NOMO-1 (cell line): Measurements from ENCODE around the gene CLTB.

ENCODE experiments used
- DNase-seq, 2 experiments: peaks; one replicate each; lab custom pipeline; 2025; ENCODE audit not compliant: unreplicated experiment in 2 of 2; lab: John Stamatoyannopoulos, UW

The CLTB gene

DNA sequence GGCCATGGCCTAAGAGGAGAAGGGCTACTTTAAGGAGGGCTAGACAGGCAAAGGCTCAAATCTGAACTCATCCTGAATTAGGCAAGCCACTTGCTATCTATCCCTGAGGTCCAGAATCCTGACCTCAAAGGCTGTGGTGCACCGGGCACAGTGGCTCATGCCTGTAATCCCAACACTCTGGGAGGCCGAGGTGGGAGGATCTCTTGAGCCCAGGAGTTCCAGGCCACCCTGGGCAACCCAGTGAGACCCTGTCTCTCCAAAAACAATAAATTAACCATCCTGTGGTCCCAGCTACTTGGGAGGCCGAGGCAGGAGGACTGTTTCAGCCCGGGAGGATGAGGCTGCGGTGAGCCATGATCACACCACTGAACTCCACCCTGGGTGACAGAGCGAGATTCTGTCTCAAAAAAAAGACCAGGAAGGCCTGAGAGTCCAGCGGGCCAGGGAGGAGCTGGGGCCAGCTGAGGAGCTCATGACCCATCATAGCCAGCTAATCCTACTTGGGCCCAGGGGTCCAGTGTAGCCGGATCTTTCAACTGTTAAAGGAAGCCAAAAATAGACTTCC, 31.9 kb downstream of the CLTB start:
- no peak for DNase-seq

DNA sequence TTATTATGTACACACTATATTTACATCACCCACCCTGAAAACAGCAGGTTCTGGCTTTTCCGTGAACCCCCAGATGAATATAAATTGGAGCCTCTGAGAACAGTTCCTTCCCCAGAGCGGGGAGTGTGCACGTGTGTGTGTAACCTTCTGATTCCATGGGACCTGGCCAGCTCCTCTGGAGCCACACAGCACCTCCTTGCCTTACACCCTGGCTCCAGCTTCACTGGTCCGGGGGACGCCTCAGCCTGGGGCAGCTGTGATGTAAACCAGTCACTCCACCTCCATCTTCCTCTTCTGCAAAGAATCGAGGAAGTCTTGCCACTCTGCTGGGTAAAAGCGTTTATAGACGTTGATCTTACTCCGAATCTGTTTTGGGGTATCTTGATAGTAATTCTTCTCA, 32.4 kb downstream of the CLTB start:
- no peak for DNase-seq

DNA sequence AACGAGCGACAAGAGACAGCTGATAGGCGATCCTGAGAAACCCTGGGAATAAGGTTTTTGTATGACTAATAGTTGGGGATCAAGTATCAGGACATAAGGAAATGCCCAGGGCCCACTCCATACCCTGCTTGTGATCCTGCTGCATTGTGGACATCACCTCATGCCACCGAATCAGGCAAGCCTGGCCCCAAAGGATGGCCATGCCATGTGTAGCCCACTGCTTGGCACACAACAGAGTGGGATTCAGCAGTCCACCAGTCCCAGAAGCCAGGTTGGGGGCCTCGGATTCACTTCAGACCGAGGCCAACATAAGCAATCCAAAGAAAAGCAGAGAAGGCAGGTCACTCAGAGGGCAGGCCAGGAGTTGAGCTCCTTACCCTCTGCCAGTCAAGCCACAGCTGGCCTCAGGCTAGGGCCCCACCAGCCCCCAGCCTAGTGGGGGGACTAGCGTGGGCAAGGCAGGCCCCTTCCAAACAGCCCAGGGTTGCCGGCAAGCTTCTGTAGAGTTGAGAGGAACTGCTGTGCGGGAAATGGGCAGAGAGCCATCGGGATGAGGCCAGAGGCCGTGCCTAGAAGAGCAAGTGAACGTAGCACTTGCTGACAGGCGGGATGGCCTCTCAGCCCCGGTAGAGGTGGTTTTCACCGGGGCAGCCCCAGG, 33.0 kb downstream of the CLTB start:
- no peak for DNase-seq

DNA sequence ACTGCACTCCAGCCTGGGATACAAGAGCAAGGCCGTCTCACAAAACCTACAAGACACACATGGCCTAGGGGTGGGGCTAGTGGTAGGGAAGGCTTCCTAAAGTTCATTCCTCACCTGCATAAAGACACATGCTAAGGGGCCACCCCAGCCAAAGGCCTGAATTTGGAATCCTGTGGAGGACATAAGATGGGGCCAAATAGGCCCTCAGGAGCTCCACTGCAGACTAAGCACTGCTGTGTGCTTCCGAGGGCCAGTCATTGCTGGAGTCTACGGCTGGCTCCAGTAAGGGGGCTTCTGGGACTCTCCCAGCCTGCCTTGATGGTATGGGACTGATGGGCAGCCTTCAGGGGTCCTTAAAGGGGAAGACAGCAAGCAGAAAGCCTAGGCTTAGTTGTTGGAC, 33.6 kb downstream of the CLTB start:
- no peak for DNase-seq

DNA sequence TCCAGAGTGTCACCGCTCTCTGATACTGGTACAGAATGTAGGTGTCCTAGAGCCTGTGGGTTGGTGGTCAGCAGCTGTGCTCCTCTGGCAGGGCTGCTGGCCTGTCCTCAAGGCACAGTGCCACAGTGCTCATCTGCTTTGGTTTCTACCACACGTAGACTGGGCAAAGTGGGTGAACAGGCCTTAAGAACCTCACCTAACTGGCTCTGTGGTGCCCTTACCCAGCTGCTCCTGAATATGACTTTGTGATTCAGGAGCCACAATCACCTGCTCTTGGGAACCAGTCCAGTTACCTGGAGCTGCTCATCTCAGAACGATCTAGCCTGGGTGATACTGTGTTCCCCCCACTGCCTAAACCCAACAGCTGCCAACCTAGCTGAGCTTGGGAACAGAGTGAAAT, 34.4 kb downstream of the CLTB start:
- DNase-seq, result no peak

DNA sequence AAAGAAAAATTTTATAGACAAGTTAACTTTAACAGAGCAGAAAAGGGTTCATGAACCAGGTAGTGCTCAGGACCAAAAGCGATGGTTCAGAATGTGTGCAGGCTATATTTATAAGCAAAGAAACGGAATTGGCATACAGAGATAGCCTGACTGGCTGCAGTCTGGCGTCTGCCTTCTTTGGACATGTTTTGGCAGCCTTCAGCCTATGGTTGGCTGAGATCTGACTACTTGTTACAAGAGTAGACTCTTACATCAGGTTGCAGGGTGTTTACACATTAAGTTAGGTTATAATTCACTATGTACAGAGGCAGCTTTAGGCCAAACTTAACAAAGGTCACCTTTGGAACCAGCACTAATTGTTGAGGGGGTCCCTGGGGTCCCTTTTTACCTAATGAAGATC, 34.9 kb downstream of the CLTB start:
- no peak for DNase-seq

DNA sequence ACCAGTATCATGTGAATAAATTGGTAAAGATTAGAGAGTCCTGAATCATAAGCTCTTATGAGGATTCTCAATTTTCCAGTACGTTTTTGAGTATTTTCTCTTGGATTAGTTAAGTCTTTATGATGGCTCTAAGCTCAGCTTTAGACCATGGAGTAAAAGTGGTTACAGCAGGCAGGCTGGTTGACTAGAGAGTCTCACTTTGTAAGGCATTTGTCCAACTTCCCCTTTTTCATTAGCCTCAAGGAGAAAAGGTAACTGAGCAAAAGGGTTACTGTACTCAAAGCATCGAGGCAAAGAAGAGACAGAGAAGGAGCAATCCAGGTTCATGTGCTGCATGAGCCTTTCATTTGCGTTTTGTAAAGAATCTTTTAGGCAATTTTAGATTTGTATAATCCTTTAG, 36.5 kb downstream of the CLTB start:
- DNase-seq, result peak in 1 of 2 experiments; percentile 37

DNA sequence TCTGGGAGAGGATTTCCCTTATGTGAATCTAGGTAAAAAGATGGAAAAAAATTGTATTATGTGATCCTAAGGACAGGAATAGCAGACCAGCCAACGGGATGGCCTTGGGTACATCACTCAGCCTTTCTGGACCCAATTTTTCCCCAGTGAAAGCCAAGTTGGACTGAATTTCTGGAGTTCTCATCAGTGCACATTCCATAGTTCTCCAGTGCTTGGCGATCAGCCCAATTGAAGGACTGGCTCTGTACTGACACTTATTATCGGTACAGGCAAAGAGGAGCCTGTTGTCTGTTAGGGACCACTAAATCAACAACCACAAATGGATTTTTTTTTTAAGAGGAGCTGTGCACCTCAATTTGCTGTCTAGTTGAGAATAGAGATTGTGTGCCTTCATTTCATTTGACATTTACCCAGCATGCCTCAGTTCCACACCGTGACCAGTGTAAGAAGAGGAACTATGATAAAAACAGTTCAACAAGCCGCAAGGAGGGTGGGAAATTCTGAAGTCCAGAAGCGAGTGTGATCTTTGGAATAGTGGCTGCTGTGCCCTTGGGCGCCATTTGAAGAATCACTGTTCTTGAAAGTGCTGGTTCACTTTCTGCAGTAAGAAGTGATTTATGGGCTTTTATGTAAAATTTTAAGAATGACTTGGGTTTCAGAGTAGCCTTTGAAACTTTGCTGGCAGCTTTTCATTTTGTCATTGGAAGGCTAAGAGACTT, 43.1 kb downstream of the CLTB start:
- DNase-seq, result peak in 1 of 2 experiments; percentile 7

DNA sequence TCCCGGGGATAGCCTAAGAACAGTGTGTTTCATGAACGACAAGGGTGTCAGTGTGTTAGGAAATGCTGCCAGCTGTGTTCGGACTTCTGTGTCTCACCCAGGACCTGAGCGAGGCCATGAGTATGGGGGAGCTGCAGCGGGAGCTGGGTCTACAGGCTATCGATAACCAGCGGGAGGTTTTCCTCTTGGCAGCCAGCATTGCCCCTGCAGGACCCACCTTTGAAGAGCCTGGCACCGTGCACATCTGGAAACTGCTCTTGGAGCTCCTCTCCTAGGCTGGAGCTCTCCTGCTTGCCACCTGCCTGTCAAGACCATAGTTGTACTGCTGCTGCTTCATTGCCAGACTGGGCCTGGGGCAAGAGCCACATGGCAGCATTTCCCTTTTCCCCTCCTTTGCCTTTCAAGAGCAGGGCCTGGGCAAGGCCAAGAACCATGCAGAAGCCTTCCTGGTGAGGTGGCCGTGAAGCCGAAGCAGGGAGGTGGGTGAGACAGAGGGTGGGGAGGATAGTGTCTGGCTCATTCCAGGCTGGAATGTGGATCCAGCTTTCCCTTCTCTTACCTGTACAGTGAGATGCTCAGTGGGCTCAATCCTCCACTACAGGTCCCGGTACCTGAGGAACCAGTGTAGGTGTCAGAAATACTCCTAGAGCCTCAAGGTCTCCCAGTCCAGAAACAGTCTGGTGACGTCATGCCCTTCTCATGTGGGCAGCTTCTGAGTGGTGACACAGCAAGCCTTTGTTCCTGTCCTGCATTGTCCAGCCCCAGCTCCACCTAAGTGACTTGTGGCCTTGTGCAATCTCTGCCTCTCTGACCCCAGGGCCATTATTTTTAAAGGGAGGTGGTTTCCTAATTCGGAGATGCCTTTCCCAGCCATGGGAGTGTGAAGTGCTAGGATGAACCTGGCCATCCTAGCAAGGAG, 44.5 kb downstream of the CLTB start:
- no peak for DNase-seq

DNA sequence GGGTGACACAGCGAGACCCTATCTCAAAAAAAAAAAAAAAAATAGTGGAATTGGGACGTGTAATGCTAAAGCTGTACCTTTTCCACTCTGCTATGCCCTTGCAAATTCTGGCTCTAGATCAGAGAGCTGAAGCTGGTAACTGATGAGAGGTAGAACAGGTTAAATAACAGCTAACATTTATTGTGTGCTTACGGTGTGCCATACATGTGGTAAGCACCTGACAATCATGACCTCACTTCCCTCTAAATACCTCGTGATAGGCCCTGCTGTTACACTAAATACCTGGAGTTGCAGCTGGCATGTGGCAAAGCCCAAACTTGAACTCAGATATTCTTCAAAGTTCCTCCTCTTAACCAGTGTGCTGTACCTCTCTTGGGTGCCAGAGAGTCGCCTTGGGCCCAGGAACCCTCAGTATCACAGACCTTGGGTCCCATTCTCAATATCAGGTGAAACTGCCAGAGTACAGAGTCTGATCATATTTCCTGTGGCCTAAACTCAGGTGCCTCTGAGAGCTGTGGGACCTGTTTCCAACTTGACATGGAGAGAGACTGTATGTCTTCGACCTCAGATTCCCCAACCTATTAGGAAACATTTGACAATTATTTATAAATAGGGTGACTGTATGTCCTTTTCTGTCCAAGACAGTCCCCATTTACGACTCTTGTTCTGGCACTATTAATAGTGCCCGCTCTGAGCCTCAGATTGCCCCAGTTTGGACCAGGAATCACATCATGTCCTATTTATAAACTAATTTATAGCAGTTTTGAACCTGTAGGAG, 46.2 kb downstream of the CLTB start:
- DNase-seq, result no peak

DNA sequence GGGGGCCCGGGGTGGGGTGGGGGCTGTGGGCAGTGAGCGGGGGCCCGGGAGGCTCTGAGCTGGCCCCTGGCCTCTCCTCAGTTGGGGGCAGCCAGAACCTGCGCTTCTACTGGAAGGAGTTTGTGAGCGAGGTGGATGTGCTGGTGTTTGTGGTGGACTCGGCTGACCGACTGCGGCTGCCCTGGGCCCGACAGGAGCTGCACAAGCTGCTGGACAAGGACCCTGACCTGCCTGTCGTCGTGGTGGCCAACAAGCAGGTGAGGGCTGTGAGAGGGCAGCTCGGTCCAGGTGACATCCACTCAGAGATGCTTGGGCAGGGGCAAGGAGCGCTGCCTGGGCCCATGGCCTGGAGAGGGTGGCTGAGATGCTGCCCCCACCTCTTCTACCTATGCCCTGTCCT, 47.6 kb downstream of the CLTB start:
- DNase-seq, result no peak

DNA sequence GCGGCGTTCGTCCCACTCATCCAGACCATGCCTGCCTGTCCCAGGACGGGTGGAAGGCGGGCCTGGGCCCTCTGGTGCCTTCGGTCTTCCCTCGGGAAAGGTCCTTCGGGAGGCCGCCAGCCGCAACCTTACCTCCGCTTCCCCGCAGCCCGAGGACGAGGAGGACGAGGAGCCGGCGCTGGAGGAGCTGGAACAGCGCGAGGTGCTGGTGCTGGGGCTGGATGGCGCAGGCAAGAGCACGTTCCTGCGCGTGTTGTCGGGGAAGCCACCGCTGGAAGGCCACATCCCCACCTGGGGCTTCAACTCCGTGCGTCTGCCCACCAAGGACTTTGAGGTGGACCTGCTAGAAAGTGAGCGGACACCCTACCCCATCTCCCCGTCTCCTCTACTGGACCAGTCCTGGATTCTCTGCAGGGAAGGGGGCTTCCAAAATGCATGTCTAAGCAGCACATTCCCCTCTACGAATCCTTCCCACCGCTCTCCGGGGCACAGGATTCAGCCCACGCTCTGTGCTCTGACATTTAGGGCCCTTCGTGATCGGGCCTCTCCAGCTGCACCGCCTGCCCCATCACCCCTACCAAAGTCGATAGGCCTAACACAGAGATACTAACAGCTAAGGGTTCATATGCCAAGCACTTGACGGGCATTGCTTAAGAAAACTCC, 50.0 kb downstream of the CLTB start:
- DNase-seq, result no peak

DNA sequence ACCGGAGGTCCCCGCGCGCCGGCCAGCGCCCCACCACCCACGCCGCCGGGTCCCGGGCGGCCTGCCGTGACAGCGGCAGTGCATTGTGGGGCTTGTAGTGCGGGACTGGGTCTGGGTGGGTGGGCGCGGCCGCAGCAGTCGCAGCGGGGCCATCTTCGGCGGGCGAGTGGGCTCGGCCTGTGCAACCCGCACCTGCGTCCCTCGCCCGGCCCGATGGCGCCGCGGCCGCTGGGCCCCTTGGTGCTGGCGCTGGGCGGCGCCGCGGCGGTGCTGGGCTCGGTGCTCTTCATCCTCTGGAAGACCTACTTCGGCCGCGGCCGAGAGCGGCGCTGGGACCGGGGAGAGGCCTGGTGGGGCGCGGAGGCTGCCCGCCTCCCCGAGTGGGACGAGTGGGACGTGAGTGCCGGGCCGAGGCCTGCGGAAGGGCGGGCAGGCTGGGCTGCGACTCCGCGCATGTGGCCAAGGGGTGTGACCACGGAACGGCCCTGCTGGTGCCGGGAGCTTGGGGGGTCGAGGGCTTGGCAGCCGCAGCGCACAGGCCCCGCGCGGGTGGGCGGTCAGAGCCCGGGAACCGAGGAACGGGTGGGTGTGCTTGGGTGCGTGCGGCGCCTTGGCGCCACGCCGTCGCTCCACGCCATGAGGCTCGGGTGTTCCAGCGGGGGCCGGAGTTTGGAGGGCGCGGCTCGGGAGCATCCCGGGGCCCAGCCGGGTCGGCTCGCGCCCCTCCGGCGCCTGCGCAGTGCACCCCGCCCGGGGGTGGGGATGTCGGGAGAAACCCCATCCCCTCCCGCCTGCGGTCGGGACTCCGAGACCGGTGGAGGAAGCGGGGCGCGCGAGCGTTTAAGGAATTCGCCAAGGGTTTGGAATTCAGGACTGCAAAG, 50.7 kb downstream of the CLTB start, which contains the start of gene ARL10:
TSS of gene ARL10 (plus strand) at position 137 of the 881 bp plus-strand sequence. CDS start at position 214, 77 bp downstream.
- DNase-seq, result no peak

DNA sequence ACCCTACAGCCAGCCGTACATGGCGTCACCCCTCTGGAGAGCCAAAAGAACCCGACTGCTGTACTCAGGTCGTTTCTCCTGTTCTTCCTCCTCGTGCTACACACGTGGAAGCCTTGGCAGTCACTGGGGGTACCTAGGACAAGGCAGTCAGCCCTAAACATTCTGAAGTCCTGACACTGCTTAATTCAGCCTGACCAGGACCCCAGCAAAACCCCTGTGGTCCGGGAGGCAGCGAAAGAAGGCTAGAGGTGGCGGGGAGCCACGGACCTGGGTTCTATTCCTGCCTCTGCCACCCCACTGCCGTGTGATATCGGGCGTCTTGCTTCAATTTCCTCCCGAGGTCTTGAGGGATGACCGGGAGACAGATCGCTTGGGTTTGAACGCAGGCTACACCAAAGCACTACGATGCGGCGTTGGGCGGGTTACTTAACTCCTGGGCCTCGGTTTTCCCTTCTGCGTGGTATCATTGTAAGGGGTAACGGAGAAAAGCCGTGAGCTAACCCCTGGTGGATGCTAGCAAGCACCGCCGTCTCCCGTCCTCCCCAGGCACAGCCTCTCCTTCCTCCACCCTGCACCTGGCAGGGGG, 51.5 kb downstream of the CLTB start:
- no peak for DNase-seq

DNA sequence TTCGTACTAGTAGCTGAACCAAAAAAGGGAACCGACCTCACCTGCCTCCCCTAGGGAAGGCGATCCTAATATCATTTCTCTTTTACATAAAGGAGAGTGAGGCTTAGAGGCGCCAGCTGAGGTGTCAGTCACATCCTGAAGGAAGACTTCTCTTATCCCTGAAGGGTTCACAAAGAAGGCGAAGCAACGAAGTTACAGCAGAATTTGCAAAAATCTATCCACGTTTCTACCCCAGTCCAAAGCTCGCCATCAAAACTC, 54.2 kb downstream of the CLTB start:
- DNase-seq, result peak in 1 of 2 experiments; percentile 44

DNA sequence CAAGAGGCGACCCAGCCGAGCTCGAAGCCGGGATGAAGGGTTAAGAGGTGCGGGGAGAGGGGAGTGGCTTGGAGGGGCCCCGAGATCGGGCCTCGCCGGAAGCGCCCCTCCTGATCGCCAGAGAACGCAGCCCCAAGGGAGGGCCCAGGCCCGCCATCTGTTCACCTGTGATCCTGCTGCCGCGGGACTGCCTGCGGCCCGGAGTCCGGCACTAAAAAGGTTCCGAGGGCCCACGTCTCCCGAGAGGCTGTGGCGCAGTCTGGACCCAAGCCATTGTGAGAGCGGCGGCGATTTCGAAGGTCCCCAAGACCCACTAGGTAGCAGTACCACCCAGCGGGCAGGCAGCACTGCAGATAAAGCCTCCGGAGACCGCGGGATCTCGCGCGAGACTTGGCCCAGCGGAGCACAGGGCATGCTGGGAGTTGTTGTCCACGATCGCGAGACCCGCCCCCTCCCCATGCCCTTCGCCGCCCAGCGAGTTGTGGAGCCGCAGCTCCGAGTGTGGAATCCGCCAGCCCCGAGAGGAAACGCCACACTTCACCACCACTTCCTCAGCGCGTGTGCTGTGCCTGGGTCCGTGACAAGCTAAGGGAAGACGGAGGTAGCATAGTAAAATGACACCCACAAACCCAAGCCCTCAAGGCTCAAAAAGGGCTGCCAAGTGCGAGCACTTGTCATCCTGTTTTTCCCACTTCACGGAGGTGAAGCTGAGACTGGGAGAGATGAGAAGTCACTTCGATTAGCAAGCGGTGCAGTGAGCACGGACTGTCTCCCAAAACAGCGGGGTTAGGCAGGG, 54.7 kb downstream of the CLTB start, which contains the start of gene KIAA1191:
TSS of gene KIAA1191 (minus strand) at position 328 of the 796 bp plus-strand sequence. CDS start 2,256 bp downstream, outside the sequence.
- peak; percentile 90 for DNase-seq

DNA sequence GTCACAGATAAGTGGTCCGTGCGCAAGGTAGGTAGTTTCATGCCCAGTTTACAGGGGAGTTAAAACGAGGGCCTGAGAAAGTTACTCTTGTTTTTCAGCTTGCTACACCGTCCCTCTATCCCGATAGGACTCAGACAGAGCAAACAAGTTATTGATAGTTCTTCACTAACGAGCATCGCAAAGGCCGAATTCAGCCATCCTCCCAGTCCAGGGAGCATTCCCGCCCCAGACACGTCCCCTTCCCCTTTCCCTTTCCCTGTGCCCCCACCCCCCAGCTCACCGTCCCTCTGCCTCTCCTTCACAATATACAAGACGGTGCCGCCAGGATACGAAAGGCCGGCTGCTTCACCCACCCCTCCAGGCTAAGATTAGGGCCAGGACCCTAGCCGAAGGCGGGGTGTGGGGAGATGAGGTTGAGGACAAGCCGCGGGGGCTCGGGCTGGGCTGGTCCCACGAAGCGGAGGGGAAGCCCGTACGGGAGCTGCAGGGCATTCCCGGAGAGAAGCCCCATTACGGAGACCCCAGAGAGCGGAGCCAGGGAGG, 55.4 kb downstream of the CLTB start:
- no peak for DNase-seq
